Measurements from ENCODE around the gene CTNNBIP1.

Gene CTNNBIP1

GRCh38 chr1:9904596-9904995 is 5.5 kb downstream of the CTNNBIP1 start:
- no peak for DNase-seq (ENCODE audit: low read depth)

GRCh38 chr1:9903801-9904527 is 6.1 kb downstream of the CTNNBIP1 start:
- DNase-seq (ENCODE audit: low read depth): no peak

GRCh38 chr1:9902060-9902452 is 8.0 kb downstream of the CTNNBIP1 start:
- no peak for DNase-seq (ENCODE audit: low read depth)

GRCh38 chr1:9901148-9902059 is 8.7 kb downstream of the CTNNBIP1 start:
- DNase-seq (ENCODE audit: low read depth): no peak

GRCh38 chr1:9900142-9901043 is 9.7 kb downstream of the CTNNBIP1 start:
- DNase-seq (ENCODE audit: low read depth): no peak

- DNase-seq (ENCODE audit: low read depth): no peak
Measured at GRCh38 chr1:9894115-9894514, 16.0 kb downstream of the CTNNBIP1 start.

GRCh38 chr1:9892563-9893528 is 17.2 kb downstream of the CTNNBIP1 start:
- DNase-seq (ENCODE audit: low read depth): no peak

GRCh38 chr1:9891207-9891606 is 18.9 kb downstream of the CTNNBIP1 start:
- no peak for DNase-seq (ENCODE audit: low read depth)

- no peak for DNase-seq (ENCODE audit: low read depth)
Measured at GRCh38 chr1:9890224-9890731, 19.8 kb downstream of the CTNNBIP1 start.

- DNase-seq (ENCODE audit: low read depth): no peak
Measured at GRCh38 chr1:9889411-9889810, 20.7 kb downstream of the CTNNBIP1 start.

- no peak for DNase-seq (ENCODE audit: low read depth)
Measured at GRCh38 chr1:9888886-9889285, 21.2 kb downstream of the CTNNBIP1 start.

- DNase-seq (ENCODE audit: low read depth): no peak
Measured at GRCh38 chr1:9887070-9887469, 23.0 kb downstream of the CTNNBIP1 start.

GRCh38 chr1:9886092-9886742 is 23.9 kb downstream of the CTNNBIP1 start:
- no peak for DNase-seq (ENCODE audit: low read depth)

- DNase-seq (ENCODE audit: low read depth): no peak
Measured at GRCh38 chr1:9884805-9885204, 25.3 kb downstream of the CTNNBIP1 start.

- DNase-seq (ENCODE audit: low read depth): no peak
Measured at GRCh38 chr1:9883585-9884449, 26.3 kb downstream of the CTNNBIP1 start.

- no peak for DNase-seq (ENCODE audit: low read depth)
Measured at GRCh38 chr1:9882945-9883303, 27.1 kb downstream of the CTNNBIP1 start.

- no peak for DNase-seq (ENCODE audit: low read depth)
Measured at GRCh38 chr1:9882296-9882944, 27.6 kb downstream of the CTNNBIP1 start.

GRCh38 chr1:9881838-9882249 is 28.2 kb downstream of the CTNNBIP1 start:
- no peak for DNase-seq (ENCODE audit: low read depth)

- DNase-seq (ENCODE audit: low read depth): no peak
Measured at GRCh38 chr1:9878404-9878803, 31.7 kb downstream of the CTNNBIP1 start.

All from stimulated activated CD8-positive, alpha-beta memory T cell treated with anti-CD3 and anti-CD28 coated beads, Interleukin-15, amount 100 ng/mL, for 1 hour (primary cell).